Measurements from ENCODE around the gene SLC22A13.
"Not testable (repeated sequence)": the region's sequence is repeated elsewhere in the genome, so short reads cannot be mapped to it uniquely, and the experiment has no call there.

SLC22A13 gene

DNA sequence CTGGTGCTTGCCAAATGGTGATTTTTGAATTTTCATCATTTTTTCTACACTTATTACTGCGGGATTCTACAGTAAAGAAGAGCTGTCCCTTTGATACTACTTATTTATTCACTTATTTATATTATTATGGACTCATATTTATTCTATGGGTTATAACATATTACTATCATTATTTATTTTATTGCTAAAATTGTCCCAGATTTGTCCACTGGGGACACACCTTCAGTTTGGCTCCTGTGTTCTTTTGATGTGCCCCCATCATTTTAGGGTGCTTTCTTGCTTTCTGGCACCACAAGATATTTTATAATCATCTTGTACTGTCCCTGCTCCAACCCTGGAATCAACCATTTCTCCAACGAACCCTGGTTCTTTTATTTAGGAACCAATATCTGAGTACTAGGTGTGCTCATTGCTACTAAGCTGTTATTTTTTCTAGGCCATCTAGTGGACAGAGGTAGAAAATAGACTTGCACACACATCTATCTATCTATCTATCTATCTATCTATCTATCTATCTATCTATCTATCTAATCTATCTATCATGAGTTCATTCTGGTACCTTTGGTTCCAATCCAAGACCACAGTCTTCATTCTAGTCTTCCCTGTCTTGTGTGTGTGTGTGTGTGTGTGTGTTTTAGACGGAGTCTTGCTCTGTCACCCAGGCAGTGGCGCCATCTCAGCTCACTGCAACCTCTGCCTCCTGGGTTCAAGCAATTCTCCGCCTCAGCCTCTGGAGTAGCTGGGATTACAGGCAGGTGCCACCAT is 32.5 kb downstream of the SLC22A13 start:
- DNase-seq (ENCODE audit: low read depth in 2 of 2) = no peak

- no peak for DNase-seq (ENCODE audit: low read depth in 2 of 2)
Measured at GRCh38 chr3:38306941-38307340, 41.3 kb downstream of the SLC22A13 start.

- no peak for DNase-seq (ENCODE audit: low read depth in 2 of 2)
Measured at GRCh38 chr3:38307599-38307998, 42.0 kb downstream of the SLC22A13 start.

GRCh38 chr3:38308456-38308855 is 42.8 kb downstream of the SLC22A13 start:
- no peak for DNase-seq (ENCODE audit: low read depth in 2 of 2)

DNA sequence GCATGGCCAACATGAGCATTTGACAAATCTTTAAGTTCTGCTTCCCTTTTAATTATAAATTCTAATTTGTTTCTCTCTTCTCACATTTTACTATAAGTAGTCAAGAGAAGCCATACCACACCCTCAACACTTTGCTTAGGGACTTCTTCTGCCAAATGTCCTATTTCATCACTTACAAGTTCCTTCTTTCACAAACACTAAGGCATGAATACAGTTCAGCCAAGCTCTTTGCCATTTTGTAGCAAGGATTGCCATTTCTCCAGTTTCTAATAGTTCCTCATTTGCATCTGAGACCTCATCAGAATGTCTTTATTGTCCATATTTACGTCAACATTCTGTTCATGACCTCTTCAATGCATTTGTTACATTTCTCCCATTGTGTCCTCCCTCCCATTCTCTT is 45.9 kb downstream of the SLC22A13 start:
- DNase-seq (ENCODE audit: low read depth in 2 of 2) = no peak

DNA sequence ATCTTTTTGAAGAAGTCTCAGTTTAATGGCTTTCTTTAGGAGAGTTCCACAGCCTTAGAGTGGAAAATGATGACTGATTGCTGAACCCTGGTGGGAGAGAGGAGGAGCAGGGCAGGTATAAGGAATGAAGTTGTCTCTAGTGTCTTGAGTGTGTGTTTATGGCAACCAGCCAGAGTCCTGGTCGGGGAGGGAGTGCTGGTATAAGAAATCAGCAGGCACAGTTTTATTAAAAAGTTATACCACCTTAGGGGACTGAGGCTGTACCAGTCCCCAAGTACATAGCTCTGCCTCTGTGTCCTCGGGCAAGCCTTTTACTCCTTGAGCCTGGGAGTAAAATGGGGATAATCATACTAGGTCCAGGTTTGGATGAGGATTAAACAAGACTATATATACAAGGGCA is 46.3 kb downstream of the SLC22A13 start:
- no peak for DNase-seq (ENCODE audit: low read depth in 2 of 2)

- no peak for DNase-seq (ENCODE audit: low read depth in 2 of 2)
Measured at GRCh38 chr3:38312356-38312755, 46.7 kb downstream of the SLC22A13 start.

GRCh38 chr3:38313263-38313662 is 47.7 kb downstream of the SLC22A13 start:
- DNase-seq (ENCODE audit: low read depth in 2 of 2) = no peak

GRCh38 chr3:38313695-38314094 is 48.1 kb downstream of the SLC22A13 start:
- DNase-seq (ENCODE audit: low read depth in 2 of 2) = no peak

DNA sequence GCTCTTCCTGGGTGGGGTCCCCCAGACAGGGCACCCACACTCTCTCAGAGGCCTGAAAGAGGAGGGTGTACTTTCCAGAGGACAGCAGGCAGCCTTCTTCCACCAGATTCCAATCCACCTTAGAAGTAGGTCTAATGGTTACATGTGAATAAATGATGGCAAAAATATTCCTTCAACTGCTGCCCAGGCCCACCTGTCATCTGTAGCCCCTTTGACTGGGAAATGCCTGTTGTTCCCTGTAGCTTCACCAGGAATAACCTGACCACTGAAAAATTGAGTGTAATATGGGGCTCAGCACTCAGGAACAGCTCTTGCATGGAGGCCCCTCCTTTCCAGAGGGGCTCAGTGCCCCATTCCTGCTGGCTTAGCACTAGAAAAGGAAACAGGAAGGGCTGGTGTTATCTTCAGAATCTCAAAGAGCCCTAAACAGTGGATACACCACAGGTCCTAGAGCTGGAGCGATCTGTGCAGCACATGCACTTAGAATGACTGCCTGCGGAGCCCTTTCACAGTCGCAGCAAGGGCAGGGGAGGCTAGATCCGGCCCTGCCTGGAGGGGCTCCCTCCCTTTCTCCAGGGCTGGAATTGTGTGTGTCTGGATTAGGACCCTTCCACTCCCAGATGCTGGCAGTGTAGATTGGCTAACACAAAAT is 48.6 kb downstream of the SLC22A13 start:
- DNase-seq (ENCODE audit: low read depth in 2 of 2) = no peak

GRCh38 chr3:38314764-38315487 is 49.3 kb downstream of the SLC22A13 start:
- no peak for DNase-seq (ENCODE audit: low read depth in 2 of 2)

- no peak for DNase-seq (ENCODE audit: low read depth in 2 of 2)
Measured at GRCh38 chr3:38315488-38316230, 50.0 kb downstream of the SLC22A13 start.

DNA sequence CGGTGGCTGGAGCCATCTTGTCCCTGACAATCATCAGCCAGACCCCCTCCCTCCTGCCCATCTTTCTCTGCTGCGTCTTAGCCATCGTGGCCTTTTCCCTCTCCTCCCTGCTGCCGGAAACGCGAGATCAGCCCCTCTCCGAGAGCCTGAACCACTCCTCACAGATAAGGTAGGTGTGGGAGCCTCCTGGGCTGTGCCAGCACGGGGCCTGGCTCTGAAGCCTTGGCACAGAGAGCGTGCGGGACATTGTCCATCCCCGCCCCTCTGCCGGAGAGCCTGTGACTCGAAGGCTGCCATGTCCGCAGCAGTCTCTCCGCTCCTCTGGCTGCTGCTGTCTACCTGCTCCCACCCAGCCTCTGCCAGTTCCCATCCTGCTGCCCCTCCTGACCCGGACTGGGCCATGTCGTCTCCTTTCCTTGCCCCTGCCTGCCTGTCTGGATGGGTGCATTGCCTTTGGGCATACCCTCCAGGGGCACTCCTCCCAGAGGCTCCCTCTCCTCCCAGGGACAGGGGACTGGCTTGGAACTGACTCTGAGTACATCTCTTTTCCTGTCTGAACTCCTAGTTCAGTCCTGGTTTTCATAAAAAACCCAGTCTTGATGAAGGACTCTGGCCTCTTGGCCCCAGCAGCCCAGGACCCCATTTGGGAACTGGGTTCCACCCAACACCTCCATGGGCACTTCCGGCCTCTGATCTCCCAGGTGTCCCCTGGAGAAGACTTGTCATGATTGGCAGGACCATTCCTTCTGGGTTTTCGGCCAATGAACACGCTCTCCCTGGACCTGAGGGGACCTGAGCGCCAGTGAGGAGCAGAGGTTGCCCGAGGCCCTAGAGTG is 51.0 kb downstream of the SLC22A13 start:
- DNase-seq (ENCODE audit: low read depth in 2 of 2) = no peak

- no peak for DNase-seq (ENCODE audit: low read depth in 2 of 2)
Measured at GRCh38 chr3:38317192-38317759, 51.7 kb downstream of the SLC22A13 start.

DNA sequence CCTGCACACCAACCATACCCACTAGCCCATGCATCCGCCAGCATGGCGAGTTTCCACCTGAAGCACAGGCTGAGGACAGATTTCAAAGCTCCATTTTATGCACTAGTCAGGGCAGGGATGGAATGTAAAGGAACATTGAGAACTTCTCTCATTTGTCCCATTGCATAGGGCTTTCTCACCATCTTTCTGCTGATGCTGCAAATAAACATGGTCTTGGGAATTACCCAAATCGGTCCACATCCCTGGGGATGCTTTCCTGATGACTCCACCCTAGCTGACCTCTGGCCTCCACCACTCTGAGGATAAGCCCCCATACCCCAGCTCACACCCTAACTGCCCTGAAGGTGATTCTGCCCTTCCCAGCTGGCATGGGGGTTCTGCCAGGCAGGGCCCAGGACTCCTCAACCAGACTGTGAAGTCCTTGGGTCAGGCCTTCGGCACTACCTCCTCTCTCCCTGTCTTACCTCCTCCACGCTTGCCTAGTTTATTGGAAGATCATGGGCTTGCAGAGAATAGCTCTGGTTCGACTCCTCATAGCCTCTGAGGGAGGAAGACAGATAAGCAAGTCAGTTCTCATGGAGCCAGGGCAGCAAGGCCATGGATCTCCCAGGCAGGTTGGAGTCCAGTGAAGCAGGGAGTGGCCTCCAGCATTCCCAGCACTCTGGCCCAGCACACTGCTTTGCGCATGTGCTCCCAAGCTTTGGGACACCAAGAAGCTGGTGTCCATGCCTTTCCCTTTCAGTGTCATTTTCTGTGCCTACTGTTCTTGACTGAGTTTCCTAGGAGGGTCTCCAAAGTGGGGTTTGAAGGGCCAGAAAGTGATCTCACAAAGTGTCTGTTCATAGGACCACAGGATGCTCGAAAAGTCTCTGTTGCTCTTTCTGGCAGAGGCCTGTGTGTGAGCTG is 53.4 kb downstream of the SLC22A13 start:
- DNase-seq (ENCODE audit: low read depth in 2 of 2) = no peak

DNA sequence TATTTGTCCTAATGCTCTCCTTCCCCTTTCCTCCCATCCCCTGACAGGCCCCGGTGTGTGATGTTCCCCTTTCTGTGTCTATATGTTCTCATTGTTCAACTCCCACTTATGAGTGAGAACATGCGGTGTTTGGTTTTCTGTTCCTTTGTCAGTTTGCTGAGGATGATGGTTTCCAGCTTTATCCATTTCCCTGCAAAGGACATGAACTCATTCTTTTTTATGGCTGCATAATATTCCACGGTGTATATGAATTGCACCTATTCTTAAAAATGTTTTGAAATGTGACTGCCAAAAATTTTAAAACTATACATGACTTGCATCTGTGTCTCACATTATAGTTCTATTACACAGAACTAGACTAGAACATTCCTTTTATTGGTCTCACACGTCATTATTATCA is 55.0 kb downstream of the SLC22A13 start:
- not testable (repeated sequence) for DNase-seq (ENCODE audit: low read depth in 2 of 2)

- DNase-seq (ENCODE audit: low read depth in 2 of 2) = no peak
Measured at GRCh38 chr3:38323060-38323459, 57.4 kb downstream of the SLC22A13 start.

DNA sequence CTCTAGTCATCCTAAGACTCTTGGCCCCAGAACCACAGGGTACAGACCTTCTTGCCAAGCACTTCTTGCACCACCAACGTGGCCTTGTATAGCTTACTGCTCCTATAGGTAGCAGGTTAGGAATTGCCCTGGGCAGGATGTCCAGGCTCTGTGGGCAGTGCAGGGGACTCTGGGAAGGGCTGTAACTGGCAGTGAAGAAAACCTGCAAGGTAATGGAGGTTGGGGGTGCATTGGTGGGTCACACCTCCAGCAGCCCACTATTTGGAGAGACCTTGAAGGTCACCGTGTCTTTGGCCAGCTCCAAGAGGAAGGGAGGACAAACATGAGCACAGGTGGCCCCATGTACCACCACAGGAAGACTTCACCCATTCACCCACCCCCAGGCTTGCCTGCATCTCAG is 59.6 kb downstream of the SLC22A13 start:
- DNase-seq (ENCODE audit: low read depth in 2 of 2) = no peak

- DNase-seq (ENCODE audit: low read depth in 2 of 2) = no peak
Measured at GRCh38 chr3:38327335-38328009, 61.9 kb downstream of the SLC22A13 start.

All from fibroblast of skin of left biceps (primary cell).